GM20000 (cell line): ENCODE results near the gene GNB2.
"Not testable (repeated sequence)": the region's sequence is repeated elsewhere in the genome, so short reads cannot be mapped to it uniquely, and the experiment has no call there.

Experiments
- DNase-seq: peaks from one replicate; pipeline ENCODE4 v3.0.0; 2012; ENCODE audit warnings: low spot score
- TF ChIP-seq, protein P1 (sequence below): IDR thresholded peaks from 2 replicates; pipeline ENCODE4 v1.5.1; 2012; ENCODE audit warnings: mild to moderate bottlenecking, control low read depth; ENCODE audit errors: extremely low read depth, missing control alignments

The GNB2 gene

DNA sequence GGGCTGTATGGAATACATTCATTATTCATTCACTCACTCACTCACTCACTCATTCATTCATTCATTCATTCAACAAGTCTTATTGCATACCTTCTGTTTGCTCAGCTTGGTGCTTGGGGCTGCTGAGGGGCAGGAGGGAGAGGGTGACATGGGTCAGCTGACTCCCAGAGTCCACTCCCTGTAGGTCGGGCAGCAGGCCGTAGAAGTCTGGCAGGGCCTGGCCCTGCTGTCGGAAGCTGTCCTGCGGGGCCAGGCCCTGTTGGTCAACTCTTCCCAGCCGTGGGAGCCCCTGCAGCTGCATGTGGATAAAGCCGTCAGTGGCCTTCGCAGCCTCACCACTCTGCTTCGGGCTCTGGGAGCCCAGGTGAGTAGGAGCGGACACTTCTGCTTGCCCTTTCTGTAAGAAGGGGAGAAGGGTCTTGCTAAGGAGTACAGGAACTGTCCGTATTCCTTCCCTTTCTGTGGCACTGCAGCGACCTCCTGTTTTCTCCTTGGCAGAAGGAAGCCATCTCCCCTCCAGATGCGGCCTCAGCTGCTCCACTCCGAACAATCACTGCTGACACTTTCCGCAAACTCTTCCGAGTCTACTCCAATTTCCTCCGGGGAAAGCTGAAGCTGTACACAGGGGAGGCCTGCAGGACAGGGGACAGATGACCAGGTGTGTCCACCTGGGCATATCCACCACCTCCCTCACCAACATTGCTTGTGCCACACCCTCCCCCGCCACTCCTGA, 49.1 kb downstream of the GNB2 start:
- DNase-seq = no peak
- TF ChIP-seq, protein P1, sequence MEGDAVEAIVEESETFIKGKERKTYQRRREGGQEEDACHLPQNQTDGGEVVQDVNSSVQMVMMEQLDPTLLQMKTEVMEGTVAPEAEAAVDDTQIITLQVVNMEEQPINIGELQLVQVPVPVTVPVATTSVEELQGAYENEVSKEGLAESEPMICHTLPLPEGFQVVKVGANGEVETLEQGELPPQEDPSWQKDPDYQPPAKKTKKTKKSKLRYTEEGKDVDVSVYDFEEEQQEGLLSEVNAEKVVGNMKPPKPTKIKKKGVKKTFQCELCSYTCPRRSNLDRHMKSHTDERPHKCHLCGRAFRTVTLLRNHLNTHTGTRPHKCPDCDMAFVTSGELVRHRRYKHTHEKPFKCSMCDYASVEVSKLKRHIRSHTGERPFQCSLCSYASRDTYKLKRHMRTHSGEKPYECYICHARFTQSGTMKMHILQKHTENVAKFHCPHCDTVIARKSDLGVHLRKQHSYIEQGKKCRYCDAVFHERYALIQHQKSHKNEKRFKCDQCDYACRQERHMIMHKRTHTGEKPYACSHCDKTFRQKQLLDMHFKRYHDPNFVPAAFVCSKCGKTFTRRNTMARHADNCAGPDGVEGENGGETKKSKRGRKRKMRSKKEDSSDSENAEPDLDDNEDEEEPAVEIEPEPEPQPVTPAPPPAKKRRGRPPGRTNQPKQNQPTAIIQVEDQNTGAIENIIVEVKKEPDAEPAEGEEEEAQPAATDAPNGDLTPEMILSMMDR = no peak

DNA sequence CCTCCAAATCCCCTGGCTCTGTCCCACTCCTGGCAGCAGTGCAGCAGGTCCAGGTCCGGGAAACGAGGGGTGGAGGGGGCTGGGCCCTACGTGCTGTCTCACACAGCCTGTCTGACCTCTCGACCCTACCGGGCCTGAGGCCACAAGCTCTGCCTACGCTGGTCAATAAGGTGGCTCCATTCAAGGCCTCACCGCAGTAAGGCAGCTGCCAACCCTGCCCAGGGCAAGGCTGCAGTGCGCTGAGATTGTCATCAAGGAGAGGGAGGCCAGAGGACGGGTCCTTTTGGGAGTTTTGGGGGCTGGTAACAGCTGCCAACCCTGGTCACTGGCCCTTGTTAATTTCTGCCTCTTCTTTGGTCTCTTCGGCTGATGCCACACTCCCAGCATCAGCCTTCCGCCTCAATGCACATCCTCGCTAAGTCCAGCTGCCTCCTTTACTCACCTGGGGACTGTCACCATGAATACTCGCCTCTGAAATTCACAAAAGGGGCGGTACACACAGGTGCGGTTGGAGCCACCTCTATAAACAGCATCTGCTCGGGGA, 50.3 kb downstream of the GNB2 start:
- no peak for DNase-seq

DNA sequence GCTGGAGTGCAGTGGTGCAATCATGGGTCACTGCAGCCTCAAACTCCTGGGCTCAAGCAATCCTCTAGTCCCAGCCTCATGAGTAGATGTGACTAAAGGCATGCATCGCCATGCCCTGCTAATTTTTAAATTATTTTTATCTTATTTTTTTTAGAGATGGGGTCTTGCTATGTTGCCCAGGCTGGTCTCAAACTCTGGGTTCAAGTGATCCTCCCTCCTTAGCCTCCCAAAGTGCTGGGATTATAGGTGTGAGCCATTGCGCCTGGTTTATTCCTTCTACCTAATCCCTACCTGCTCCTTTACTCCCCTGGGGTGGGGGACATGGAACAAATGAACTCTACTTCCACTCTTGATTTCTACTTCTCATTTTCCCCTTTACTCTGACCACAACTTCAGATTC, 50.8 kb downstream of the GNB2 start:
- not testable (repeated sequence) for DNase-seq

More for the DNA sequence above, 50.3 kb downstream of the GNB2 start:
- TF ChIP-seq, protein P1 = no peak

DNA sequence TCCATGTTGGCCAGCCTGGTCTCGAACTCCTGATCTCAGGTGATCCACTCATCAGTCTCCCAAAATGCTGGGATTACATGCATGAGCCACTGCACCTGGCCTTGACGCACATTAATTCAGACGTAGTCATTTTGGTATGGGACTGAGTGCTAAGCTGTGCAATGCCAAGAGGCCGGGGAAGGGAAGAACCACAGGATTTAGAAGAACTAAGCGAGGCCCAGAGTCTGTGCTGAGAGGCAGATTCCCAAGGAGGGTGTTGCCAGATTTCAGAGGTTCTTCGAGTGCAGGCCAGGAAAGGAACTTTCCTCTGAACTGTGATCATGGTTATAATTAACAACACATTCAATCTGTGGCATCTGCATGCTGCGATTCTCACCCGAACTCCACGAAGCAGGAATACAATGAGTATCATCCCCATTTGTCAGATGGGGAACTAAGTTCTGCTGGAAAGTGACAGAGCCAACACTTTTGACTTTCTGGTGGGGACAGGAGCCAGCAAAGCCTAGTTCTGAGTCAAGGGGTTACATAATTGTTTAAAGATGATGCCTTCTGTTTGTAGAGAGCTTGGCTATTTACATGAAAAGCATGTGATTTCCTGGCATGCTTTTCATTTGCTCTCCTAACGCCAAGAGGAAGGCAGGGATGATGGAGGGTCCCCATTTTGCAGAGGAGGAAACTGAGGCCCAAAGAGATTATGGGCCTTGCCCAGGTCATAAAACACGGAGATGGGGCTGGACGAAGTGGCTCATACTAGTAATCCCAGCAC, 53.6 kb downstream of the GNB2 start:
- TF ChIP-seq, protein P1 = no peak
- no peak for DNase-seq

DNA sequence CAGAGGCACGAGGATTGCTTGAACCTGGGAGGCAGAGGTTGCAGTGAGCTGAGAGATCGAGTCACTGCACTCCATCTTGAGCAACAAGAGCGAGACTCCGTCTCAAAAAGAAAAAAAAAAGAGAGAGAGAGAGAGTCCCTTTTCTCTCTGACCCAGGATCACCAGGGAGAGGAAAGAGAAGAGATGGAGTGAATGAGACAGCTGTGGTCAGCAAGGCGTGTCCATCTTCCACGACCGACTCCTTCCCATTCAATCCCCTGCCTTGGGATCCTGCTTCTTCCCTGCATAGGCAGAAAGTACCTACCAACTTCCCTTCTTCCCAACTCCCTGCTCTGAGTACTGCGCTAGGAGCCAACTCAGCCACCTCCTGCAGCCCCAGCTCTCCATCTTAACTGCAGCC, 54.7 kb downstream of the GNB2 start:
- TF ChIP-seq, protein P1 = no peak
- DNase-seq = no peak
